TTC549 (cell line): ENCODE results near the gene TMPRSS2.

Experiments used
- FAIRE-seq: peaks from 2 replicates; lab custom pipeline; 2012; peaks lifted over from hg19 to GRCh38; lab: Jason Lieb, UNC

Gene TMPRSS2

GRCh38 chr21:41481191-41481590, 26.8 kb downstream of the TMPRSS2 start:
- FAIRE-seq, result no peak

DNA sequence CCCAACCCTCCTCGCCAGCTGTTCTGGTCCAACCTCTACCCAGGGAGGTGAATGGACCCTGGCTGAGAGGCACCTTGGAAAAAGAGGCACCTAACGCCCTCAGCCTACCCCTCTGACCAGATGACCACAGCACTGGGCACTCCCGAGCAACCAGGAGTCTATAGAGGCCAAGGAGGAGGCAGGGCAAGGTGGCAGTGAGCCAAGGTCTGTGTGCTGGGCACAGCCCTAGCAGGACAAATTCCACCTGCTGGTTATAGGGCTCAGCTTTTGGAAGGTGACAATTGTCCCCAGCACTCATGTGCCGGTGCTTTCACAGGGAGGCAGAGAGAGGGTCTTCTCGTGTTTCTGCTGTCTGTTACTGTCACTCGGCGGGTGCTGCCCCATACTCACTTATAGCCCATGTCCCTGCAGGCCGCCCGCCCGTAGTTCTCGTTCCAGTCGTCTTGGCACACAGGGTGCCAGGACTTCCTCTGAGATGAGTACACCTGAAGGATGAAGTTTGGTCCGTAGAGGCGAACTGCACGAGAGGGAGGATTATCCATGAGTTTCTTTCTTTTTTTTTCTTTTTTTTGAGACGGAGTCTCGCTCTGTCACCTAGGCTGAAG, 27.8 kb downstream of the TMPRSS2 start:
- FAIRE-seq, result no peak

DNA sequence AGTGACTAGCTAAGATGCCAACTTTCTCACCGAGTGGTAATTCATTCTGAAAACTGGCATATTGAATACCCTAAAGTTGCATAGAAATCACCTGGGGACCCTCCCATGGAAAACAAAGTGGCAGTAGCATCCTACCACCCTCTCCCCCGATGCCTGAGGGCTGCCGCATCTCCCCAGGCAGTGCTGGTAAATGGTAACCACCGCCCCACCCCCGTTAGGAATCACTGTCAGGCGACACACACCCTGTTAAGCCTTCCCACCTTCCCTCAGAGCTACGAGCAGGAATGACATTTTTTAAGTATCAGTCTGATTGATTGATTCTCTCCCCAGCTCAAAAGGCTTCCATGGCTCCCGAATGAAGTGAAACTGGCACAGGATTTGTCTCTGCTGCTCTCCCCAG, 28.3 kb downstream of the TMPRSS2 start:
- FAIRE-seq, result no peak

GRCh38 chr21:41478319-41479177, 29.4 kb downstream of the TMPRSS2 start:
- FAIRE-seq, result no peak

GRCh38 chr21:41477641-41478318, 30.2 kb downstream of the TMPRSS2 start:
- FAIRE-seq, result no peak

DNA sequence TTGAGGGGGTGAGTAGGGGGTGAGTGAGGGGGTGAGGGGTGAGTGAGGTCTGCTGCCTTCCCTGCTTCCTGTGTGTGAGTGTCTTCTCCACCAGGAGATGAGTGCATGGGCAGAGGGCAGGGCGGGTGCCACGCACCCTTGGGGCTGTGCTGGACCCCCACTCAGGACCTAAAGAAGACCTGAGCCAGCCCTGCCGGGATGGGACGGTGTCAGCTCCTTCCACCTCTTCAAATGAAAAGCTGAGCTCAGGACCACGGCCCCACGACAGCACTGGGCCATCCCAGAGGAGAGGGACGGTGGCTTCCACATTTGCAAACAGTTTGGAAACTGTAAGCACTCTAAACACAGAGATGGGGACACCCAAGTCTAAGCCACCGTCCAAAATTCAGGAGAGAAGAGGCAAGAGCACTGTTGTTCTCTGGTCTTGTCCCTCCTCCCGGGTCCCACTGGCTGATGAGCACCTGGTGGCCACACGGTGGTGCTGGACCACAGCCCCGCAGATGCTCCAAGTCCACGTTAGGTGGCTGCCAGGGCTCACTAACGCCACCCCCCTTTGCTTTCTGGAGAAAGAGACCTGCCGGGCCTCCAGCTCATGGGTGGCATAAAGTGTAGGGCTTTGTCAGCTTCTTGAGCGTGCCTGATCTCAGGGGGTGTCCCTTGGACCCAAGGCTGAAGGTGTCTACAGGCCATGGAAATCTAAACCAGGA, 32.1 kb downstream of the TMPRSS2 start:
- FAIRE-seq, result no peak

DNA sequence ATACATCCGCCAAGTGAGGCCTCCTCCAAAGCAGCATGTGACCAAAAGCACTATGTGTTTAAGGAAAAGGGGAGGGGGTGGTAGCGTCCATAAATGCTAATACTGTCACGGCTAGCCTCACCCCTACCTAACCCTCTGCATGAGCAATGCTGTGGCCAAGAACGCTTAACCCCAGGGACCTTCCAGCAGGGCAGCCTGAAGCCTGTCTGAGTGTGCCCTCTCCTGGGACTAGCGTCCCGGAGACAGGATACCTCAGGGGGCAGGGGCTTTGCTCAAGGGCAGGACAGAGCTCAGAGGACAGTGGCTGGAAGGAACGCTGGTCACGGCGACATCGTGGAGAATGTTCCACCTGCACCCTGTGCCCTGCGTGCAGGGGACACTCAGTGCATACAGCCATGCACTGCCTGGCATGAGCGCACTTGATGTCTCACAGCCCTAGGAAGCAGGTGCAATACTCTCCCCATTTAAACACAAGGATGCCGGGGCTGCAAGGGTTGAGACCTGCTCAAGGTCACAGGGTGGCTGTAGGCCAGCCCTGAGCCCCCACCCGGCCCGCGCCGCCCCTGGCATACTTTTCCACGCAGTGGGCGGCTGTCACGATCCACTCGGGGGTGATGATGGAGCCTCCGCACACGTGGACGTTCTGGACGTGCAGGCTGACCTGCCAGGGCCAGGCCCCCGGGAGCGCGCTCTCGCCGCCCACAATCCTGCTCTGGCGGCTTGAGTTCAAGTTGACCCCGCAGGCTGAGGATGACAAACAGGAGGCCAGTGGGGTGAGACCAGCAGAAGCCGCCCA, 35.0 kb downstream of the TMPRSS2 start:
- no peak for FAIRE-seq

GRCh38 chr21:41470054-41470453, 37.9 kb downstream of the TMPRSS2 start:
- no peak for FAIRE-seq

GRCh38 chr21:41466024-41466820, 41.7 kb downstream of the TMPRSS2 start:
- no peak for FAIRE-seq

DNA sequence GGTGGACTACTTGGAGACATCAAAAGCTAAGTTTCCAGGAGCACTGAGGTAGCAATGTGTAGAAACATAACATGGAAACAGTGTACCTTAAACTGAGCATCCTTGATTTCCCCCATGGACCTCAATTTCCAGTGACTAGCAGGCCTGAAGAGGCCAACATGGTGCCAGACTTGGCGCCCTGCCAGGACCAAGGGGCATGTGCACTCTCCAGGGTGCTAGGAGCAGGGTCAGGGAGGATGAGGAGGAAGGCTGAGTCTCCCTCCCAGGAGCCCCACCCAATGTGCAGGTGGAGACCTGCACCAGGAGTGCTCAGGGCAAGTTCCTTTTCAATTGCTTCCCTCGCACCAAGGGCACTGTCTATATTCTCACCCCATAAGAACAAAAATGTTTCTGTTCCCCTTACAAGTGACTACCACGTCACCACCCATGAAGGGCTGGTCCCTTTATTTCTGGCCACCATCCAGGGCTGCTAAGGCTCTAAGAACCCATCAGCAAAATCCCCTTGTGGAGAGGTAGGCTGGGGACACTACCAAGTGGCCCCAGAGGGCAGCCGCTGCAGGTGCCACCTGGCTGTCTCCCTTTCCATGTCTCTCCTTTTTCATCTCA, 42.7 kb downstream of the TMPRSS2 start:
- FAIRE-seq, result no peak

DNA sequence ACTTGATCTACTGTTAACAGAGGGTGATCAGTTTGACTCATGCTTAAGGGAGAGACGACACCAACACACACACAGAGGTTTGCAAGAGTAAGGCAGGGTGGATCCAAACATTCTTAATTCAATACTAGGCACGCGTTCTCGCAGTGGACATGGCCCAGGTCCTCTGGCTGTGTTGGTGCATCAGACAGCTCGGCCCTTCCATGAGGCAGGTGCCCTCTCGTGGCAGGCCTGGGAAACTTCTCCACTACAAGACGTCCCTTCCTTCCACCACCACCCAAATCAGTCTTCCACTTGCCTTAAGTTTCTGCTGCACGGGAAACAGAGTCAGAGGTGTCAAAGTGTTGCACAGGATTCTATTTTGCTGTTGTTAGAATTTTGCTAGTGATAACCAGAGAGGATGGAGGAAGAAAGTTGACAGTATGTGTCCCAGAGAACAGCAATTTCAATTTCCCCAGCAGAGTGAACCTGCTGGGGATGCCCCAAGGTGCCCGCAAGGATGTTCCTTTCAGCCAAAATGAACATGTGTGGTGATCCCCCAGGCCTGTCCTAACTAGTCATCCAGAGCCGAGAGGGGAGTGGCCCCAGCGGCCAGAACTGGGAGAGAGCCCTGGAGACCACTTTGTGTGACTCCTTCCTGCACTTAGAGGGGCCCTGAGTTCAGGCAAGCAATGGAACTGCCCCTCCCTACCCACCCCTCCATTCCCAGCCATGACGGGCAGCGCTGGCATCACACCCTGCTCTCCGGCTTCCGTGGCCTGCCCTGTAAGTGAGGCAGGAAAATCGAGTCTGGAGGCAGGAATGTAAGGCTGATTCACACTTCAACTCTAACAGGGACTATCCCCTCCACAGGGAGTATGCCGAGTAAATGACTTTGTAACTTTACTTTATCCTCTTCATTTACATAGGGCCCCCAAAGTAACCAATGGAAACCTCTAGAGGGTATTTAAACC, 47.1 kb downstream of the TMPRSS2 start:
- no peak for FAIRE-seq

GRCh38 chr21:41459884-41460534, 47.9 kb downstream of the TMPRSS2 start:
- FAIRE-seq, result no peak

GRCh38 chr21:41458559-41458958, 49.4 kb downstream of the TMPRSS2 start:
- no peak for FAIRE-seq

- no peak for FAIRE-seq
These were observed 49.8 kb downstream of the TMPRSS2 start for GRCh38 chr21:41458121-41458520.

GRCh38 chr21:41453761-41454160, 54.2 kb downstream of the TMPRSS2 start:
- no peak for FAIRE-seq

GRCh38 chr21:41453198-41453597, 54.8 kb downstream of the TMPRSS2 start:
- no peak for FAIRE-seq

- FAIRE-seq, result no peak
These were observed 55.9 kb downstream of the TMPRSS2 start for GRCh38 chr21:41451753-41452676.

GRCh38 chr21:41449613-41450012, 58.3 kb downstream of the TMPRSS2 start:
- no peak for FAIRE-seq
